DMS53 (cell line): ENCODE measurements around the gene HSFX2.
"Not testable (repeated sequence)": the region's sequence is repeated elsewhere in the genome, so short reads cannot be mapped to it uniquely, and the experiment has no call there.

Source experiments
- DNase-seq: peaks from one replicate; lab custom pipeline; 2025; lab: John Stamatoyannopoulos, UW

Gene HSFX2, protein sequence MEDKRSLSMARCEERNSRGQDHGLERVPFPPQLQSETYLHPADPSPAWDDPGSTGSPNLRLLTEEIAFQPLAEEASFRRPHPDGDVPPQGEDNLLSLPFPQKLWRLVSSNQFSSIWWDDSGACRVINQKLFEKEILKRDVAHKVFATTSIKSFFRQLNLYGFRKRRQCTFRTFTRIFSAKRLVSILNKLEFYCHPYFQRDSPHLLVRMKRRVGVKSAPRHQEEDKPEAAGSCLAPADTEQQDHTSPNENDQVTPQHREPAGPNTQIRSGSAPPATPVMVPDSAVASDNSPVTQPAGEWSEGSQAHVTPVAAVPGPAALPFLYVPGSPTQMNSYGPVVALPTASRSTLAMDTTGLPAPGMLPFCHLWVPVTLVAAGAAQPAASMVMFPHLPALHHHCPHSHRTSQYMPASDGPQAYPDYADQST

DNA sequence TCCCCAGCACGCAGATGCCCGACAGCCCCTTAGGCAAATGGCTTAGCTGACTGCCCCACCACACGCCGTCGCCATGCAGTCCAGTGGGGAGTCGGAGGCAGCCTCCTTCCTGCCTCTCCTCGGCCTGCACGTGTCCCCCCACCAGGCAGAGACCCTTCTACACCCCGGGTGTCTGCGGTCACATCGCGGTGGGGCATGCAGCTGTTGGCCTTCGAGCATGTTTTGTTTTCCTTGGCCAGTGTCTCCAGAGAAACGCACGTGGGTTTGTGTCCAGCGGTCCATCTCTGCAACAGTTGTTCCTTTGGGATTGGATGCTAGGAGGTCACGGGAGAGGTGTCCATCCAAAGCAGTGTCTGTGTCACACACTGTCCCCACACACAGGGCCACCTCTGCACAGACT is at the start of gene HSFX2:
Gene HSFX2, minus strand, starts transcription at position 101 of the 400 bp plus-strand sequence. CDS start 614 bp downstream, outside the sequence.
- DNase-seq, result not testable (repeated sequence)

DNA sequence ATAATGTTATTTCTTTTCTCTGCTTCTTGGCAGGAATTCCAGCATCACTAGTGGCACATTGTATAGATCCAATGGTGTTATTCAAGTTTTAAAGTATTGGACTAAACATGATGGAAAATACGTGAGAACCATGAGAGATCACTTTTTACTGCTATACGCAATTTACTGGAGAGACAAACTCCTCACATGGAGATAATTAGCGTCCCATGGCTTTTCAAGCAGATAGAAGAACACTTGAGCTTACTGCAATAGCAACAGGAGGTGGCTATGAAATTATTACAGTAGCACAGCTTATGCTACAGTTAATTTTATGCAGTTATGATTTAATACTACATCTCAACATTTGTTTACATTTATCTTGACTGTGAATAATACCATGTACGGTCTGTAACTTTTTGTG is 48.4 kb upstream of the HSFX2 start:
- DNase-seq, result no peak

DNA sequence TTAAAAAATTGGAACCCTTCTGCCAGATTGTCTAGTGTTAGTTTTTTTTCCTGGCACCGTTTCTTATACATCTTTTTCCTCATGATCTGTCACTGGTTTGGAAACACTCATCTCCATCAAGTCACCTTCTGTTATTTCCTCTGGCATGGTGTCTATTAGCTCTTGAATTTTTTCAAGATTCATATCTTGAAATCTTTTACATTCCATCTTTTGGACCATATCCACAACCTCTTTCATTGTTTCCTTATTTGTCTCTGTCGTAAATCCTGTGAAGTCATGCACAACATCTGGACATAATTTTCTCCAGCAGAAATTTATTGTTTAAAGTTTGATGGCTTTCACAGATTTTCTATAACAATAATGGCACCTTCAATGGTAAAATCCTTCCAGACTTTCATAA is 46.7 kb upstream of the HSFX2 start:
- no peak for DNase-seq

DNA sequence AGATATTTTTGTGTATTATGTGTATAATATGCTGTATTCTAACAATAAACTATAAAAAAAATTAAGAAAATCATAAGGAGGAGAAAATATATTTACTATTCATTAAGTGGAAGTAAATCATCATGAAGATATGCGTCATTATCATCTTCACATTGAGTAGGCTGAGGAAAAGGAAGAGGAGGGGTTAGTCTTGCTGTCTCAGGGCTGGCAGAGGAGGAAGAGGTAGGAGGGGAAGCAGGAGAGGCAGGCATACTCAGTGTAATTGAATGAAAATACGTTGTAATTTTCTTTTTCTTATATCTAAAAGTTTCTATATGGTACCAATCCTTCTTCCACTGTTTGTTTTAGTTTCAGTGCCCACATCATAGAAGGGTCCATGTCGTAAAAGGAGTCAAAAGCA is 46.3 kb upstream of the HSFX2 start:
- DNase-seq, result no peak

DNA sequence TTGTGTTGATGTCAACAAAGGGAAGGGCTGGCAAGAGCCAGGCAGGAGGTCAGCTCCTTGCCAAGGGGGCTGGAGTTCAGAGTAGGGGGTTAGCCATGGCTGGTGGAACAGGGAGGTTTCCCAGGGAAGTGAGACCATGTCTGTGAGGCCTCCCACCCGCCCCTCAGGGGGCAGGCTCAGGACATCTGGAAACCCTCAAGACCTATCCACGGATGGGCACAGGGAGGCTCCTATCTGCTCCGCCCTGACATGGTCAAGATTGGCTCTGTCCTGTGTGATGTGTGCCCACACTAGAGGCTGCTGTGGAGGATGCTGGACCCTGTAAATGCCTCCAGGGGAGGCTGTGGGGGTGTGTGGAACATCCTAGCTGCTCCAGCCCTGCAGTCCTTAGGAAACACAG is 44.5 kb upstream of the HSFX2 start:
- no peak for DNase-seq

DNA sequence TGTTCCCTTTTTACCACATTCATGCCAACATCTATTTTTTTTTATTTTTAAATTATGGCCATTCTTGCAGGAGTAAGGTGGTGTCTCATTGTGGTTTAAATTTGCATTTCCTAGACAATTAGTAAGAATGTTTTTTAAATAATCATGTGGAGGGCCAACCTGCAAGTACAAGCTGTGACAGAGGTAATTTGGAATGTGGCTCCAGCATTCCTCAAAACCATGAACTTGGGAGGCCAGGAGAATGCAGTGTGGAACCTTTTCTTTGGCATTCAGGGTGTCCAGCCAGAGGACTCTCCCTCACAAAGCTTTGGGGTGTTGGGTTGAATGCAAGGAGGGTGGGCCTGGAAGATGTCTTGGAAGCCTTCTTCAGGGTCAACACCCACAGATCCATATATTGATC is 43.7 kb upstream of the HSFX2 start:
- DNase-seq, result no peak

DNA sequence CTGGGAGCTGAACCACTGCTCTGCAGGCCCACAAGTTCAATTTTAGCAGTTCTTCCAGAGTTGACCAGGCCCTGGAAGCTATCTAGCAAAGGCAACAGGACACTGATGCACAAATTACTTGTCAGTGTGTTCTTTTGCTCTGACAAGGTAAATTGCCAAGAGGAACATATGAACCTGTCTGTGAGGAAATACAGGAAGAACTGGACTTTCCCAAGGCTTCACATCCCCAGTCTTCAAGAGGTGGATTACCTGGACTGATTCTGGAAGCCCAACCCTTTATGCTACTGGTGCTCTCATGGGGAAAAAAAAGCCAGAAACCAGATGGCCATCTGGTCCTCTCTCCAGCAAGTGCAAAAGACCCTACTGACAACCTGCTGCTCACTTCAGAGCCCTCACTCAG is 38.4 kb upstream of the HSFX2 start:
- no peak for DNase-seq

DNA sequence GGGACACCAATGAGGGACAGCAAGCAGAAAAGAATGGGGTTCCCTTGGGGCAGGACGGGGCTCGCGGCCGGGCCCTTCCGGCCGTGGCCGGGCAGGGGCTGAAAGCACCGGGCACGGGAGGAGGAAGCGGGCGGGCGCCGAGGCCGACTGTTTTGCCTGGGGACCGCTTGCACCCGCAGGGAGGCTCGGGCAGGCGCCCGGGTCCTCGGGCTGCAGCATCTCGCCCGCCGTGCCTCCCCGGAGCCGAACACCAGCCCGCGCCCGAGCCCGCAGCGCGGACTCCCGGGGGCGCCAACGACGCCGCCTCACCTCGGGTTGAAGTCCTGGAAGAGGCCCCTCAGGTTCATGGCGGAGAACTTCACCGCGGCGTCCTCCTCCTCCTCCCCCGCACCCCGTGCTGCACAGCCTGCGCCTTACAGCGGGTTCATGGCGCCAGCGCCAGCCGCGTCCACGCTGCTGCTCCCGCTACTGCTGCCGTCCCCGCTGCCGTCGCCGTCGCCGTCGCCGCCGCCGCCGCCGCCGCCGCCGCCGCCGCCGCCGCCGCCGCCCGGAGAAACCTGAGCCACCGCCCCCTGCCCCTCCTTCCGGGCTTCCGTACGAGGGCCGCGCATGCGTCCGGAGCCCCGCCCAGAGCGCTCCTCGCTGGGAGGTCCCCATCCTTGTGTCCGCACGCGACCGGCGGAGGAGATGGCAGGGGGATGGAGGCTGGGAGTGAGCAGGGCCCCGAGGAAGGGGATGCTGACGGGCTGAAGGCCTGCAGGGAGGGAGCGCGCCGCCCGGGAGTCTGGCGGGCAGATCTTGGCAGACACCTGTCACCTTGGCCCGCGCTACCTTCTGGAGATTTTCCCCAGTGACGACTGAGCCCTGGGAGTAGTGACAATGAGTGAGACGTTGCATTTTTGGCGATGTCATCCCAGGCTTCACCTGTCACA is 36.4 kb upstream of the HSFX2 start, which contains the start of gene TMEM185A:
Gene TMEM185A, minus strand, starts transcription at position 559 of the 932 bp plus-strand sequence. Its CDS starts 212 bp downstream, at position 347.
- peak; percentile 76 for DNase-seq

DNA sequence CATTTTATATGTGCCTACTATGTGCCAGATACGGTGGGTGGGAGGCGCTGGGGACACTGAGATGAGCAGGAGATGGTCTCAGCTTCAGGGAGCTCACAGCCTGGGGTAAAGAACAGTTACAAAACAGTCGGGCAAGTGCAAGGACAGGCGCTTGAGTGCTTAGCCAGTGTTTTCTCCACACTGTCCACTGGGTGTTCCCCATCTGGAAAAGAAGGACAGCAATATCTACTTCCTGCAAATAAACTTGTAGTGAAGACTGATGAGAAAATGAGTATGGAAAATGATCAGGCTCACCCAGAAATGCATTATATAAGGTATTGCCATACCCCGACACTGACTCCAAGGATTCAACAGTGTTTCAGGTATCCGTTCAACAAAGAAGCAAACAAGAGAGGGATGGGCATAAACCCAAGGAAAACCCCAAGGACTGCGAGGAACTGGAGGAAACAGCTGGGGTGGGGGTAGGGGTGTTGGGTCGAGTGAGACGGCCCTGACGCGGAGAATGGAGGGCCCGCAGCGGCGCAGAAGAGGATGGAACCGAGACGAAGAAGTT is 35.6 kb upstream of the HSFX2 start:
- peak; percentile 34 for DNase-seq

DNA sequence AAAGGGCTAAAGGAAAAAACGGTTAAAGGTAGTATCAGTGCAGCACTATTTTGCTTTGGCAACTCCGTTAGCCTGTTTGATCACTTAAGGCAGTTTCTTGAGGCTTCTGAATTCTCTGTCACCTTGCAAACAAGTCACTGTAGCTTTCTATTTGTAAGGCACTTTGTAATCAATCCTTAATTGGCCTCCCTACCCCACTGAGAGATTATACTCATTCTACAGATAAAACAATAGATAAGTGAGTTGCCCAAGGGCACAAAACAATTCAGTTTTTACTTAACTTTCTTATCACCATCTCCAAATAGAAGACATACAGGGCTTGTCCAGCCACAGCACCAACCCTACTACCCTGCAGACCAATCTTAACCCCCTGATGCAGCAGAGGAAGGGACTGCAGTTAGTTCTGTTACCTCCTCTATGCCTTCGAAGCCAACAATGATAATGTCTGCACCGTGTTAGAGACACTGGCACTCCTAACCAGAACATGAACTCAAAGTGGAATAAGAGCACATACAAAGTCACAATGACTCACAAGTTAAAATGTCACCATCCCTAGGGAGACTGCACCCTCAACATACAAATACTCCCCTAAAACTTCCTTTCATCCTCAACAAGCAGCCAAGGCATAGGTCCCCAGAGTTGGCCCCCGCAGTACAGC is 34.7 kb upstream of the HSFX2 start:
- DNase-seq, result no peak

DNA sequence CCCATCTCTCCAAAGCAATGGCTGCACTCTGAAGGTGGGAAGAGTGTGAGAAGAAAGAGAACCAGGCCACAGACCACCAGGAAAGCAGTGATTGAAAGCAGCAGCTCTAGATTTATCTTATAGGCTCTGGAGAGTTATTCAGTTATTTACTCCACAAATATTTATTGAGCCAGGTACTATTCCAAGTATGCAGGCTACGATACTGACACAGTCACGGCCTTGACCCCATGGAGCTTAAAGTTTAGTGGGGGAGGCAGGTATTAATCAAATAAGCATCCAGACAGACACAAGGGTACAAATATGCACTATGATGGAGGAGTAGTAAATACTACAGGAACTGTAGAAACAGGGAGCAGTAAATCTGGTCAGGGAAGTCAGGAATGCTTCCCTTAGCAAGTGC is 33.7 kb upstream of the HSFX2 start:
- DNase-seq, result no peak

DNA sequence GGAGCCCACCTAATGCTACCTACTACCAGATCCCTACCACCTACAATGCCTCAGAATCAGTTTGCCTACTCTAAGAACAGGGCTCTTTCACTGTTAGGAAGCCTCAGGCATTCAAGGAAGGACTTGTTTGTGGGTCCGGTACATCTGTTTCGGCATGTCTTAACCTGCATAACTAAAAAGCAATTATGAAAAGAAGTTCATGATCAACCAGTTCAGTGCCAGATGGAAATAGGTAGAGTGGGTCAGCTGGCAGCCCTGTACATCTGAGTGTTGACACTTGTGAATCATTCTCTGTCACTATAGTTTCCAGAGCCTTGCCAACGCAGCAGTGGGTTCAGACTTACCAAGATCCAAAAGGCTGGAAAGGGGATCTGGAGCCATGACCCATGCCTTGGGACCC is 33.2 kb upstream of the HSFX2 start:
- DNase-seq, result no peak

DNA sequence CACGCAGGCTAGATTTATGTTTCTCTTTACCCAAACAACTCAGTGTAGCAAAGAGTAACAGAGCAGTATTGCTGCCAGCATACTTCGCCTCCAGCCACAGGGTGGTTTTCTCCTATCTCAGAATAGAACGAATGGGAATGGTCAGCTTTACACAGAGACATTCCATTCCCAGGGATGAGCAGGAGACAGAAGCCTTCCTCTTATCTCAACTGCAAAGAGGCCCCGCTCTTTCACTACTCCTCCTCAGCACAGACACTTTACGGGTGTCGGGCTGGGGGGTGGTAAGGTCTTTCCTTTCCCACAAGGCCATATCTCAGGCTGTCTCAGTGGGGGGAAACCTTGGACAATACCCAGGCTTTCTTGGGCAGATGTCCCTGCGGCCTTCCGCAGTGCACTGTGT is 31.7 kb upstream of the HSFX2 start:
- not testable (repeated sequence) for DNase-seq

DNA sequence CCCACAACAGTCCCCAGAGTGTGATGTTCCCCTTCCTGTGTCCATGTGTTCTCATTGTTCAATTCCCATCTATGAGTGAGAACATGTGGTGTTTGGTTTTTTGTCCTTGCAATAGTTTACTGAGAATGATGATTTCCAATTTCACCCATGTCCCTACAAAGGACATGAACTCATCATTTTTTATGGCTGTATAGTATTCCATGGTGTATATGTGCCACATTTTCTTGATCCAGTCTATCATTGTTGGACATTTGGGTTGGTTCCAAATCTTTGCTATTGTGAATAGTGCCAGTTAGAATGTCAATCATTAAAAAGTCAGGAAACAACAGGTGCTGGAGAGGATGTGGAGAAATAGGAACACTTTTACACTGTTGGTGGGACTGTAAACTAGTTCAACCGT is 24.5 kb upstream of the HSFX2 start:
- DNase-seq, result not testable (repeated sequence)

DNA sequence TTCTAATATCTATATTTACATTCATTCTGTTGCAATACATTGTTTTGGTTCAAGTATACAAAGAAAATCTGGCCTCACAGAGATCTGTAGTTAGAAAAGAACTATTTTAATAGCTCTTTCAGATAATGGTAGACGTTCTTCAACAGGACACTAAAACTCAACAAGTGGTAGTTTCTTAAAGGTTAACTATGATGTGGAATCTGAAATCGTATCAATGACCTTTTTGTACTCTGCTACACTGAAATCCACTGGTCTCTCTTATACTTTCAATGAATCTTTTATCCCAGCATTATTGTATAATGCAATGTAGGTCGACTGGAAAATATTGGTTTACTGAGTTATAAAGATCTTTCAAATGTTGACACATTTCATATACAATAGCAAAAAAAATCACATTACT is 23.8 kb upstream of the HSFX2 start:
- DNase-seq, result no peak

DNA sequence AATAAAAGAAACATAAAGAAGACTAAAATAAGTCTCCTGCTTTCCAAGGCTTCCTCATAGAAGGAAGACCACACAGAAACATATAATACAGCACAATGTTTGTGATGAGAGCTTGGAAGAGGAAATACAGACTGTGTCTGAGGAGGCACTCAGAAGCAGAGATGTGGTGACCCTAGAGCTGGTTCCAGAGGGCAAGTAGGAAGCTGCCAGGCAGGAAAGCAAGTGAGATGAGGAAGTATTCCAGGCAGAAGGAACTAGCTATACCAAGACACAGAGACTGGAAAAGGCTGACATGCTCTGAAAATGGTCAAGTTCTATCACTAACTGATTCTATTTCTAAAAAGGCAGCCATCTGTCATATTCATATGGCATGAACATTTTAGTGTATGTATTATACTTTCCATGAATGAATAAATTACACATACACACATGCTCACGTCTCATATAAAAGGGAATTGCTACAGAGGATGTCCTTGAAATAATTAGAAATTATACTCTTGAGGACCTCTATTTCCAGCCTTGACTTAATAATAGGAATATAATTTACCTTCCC is 16.6 kb upstream of the HSFX2 start:
- no peak for DNase-seq

DNA sequence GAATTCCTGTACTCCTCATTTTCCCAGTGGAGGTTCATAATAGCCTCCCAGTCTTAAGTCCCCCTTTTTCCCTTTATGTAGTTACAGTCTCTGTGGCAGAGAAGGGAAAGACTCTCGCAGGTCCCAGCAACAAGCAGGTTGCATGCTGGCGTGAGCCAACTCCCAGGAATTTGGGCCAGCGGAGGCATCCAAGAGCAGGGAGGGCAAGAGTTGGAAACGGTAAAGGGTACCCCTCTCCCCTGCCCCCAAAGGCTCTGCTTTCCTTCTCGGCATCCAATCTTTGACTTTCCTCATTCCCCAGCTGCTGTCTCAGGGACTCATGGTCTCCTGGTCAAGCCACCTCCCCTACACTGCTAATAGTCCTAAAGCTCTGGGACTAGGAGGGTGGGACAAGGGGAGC is 15.4 kb upstream of the HSFX2 start:
- no peak for DNase-seq

DNA sequence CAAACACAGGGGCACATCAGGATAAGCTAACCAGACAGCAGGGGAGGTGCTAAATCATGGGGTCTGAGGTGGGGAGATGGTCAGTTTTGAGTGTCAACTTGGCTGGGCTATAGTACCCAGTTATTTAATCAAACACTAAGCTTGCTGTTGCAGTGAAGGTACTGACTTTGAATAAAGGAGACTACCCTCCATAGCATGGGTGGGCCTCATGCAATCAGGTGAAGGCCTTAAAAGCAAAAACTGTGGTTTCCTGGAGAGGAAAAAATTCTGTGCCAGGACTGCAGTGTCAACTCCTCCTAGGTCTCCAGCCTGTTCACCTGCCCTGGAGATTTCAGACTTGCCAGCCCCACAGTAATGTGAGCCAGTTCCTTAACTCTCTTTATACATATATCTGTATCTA is 12.6 kb upstream of the HSFX2 start:
- DNase-seq, result no peak

DNA sequence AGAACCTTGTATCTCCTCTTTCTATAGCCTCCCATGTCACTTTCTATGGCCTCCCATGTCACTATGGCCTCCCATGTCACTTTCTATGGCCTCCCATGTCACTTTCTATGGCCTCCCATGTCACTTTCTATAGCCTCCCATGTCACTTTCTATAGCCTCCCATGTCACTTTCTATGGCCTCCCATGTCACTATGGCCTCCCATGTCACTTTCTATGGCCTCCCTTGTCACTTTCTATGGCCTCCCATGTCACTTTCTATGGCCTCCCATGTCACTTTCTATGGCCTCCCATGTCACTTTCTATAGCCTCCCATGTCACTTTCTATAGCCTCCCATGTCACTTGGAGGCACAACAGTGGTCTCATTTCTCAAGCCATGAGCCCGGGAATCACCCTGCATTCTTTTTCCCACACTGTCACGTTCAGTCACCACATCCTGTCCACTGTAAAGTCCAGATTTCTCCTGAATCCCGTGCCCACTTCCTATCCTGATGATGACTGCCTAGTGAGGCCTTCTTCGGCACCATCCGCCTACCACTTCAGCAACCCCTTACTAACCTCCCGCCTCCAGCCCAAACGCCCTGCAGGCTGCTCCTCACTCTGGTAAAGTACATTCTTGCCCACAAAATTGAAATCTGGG is 10.3 kb upstream of the HSFX2 start:
- not testable (repeated sequence) for DNase-seq

DNA sequence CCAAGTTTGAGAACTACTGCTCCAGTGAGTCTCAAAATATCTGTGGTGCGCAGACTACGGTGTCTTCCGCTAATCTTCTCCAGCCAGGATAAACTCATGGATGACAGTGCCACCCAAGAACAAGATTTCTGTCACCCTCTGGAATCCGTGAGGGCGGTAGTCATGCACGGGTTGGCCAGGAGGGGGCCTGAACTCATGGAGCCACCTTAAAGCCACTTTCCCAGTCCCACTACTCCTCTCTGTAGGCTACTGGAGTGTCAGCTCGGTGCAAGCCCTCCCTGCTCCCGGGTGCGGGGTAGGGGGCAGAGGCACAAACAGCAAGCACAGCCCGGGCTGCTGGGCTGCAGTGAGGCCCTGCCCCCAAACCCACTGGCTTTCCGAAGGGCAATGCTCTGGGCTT is 3.5 kb upstream of the HSFX2 start:
- DNase-seq, result not testable (repeated sequence)

DNA sequence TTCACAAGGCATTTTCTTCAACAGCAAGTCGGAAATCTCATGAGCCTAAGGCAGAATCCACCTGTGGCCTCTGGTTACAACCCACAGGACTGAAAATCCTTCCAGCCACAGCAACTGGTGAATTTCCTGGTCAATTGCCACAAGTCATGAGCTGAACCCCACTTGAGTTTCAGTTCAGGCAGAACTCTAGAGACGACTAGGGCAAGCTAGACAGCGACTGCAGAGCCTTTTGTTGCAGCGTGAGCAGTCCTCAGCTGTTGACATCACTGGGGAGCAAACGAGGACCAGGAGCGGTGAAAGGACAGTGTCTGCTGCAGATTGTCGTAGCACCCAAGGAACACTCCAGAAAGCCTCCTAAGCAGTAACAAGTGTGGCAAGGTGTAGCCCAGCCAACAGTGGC is 829 bp upstream of the HSFX2 start:
- DNase-seq, result not testable (repeated sequence)
